ENCODE measurements around the gene YIF1A. TPM values are rescaled to one million over a fixed set of nuclear protein-coding genes. Genes with fewer than 3 reads are reported as not detected.

The YIF1A gene
- total RNA-seq, 4 donors from 2014 or later = 57.7 to 92.5 (median 85.4) TPM

DNA sequence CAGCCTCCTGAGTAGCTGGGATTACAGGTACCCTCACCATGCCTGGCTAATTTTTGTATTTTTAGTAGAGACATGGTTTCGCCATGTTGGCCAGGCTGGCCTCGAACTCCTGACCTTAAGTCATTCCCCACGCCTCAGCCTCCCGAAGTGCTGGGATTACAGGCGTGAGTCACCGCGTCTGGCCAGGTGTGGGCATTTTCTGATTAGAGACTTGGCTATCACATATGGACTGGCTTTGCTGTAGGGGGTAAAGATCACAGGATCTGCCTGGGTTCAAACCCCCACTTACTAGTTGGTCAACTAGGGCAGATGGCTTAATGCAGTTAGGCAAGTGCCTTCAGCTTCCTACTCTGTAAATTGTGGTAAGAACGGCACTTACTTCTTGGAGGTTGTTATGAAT is 21.4 kb upstream of the YIF1A start:
- no peak overlapping the region for H3K4me3 ChIP-seq
- H3K27ac ChIP-seq (replicated peaks in 1 of 4) = no peak overlapping the region
- intact Hi-C loops (cut with DNase I) = loop anchor here (2.0 to 5.0 kb wide), 2 partner anchors 18 to 77 kb away; no protein-coding TSS in a partner anchor
- H3K36me3 ChIP-seq = no peaks in the 10 kb centered on the region
- H3K4me1 ChIP-seq = peaks cover 18 to 39% (median 32%) of the 10 kb centered on the region in 4 donors
- no peaks in the 10 kb centered on the region for H3K9me3 ChIP-seq
- no peak for DNase-seq (ENCODE audit: extremely low spot score)
- no peaks in the 10 kb centered on the region for H3K27me3 ChIP-seq
- 88% methylated on average over 8 of the region's 8 CpGs for WGBS
- no peak for TF ChIP-seq EP300 (IDR thresholded peaks at IDR 0.05)
- TF ChIP-seq, protein P1, sequence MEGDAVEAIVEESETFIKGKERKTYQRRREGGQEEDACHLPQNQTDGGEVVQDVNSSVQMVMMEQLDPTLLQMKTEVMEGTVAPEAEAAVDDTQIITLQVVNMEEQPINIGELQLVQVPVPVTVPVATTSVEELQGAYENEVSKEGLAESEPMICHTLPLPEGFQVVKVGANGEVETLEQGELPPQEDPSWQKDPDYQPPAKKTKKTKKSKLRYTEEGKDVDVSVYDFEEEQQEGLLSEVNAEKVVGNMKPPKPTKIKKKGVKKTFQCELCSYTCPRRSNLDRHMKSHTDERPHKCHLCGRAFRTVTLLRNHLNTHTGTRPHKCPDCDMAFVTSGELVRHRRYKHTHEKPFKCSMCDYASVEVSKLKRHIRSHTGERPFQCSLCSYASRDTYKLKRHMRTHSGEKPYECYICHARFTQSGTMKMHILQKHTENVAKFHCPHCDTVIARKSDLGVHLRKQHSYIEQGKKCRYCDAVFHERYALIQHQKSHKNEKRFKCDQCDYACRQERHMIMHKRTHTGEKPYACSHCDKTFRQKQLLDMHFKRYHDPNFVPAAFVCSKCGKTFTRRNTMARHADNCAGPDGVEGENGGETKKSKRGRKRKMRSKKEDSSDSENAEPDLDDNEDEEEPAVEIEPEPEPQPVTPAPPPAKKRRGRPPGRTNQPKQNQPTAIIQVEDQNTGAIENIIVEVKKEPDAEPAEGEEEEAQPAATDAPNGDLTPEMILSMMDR (IDR thresholded peaks at IDR 0.05) = no peak
- no peak for TF ChIP-seq POLR2A (IDR thresholded peaks at IDR 0.05; ENCODE audit: low read depth)

DNA sequence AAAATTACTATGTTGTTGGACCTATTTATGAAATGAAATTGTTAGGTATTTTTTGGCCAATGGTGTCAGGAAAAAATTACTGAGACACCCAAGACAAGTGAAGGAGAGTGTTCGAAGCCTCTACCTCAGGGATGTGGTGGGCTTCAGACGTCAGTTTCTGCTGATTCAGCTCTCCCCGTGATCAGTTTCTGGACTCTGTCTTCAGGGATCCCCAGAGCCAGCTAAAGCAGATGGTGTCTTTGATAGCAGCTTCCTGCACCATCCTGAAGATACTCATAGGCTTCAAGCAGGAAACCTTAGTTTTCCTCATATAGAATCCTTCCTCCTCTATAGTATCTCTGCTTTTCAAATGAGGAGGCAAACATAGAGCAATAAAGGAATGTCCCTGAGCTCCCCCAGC is 20.5 kb upstream of the YIF1A start:
- H3K4me3 ChIP-seq = no peak overlapping the region
- 42% methylated on average over 3 of the region's 3 CpGs for WGBS
- H3K9me3 ChIP-seq = no peaks in the 10 kb centered on the region
- no peak overlapping the region for H3K27ac ChIP-seq (replicated peaks in 1 of 4)
- intact Hi-C loops (cut with DNase I) = no loop called here
- DNase-seq (ENCODE audit: extremely low spot score) = no peak
- no peaks in the 10 kb centered on the region for H3K27me3 ChIP-seq
- TF ChIP-seq, protein P1 (IDR thresholded peaks at IDR 0.05) = no peak
- TF ChIP-seq POLR2AphosphoS5 (IDR thresholded peaks at IDR 0.05) = no peak
- no peak for TF ChIP-seq EP300 (IDR thresholded peaks at IDR 0.05)
- no peak for TF ChIP-seq POLR2A (IDR thresholded peaks at IDR 0.05; ENCODE audit: low read depth)
- no peaks in the 10 kb centered on the region for H3K36me3 ChIP-seq
- peaks cover 16 to 31% (median 24%) of the 10 kb centered on the region in 4 donors for H3K4me1 ChIP-seq

DNA sequence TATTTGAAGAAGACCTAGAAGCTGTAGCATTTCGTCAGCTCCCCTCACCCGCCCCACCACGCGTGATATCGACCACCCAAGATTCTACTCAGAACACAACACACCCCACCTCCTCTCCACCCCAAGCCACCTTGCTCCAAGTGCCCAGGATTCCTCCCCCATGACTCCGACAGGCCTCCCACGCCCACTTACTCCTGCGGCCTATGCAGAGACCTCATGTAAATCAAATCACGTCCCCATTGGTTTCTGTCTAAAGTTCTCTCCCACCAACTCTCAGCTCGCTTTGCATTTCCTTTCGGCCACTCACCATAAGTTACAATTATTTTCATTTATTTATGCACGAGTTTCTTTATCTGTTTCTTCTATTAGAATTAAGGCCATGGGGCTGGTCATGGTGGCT is 13.7 kb upstream of the YIF1A start:
- Histone ChIP-seq H3K4me1 (no peaks in the 10 kb centered on the region), H3K4me3 (no peak overlapping the region), H3K9me3 (no peaks in the 10 kb centered on the region), H3K27ac (replicated peaks in 1 of 4) (no peak overlapping the region), H3K36me3 (no peaks in the 10 kb centered on the region), H3K27me3 (peaks cover 0 to 7% (median 0%) of the 10 kb centered on the region in 4 donors)
- no peak for DNase-seq (ENCODE audit: extremely low spot score)
- intact Hi-C loops (cut with DNase I) = no loop called here
- TF ChIP-seq, protein P1 (IDR thresholded peaks at IDR 0.05) = no peak
- TF ChIP-seq EP300 (IDR thresholded peaks at IDR 0.05) = no peak
- WGBS = 82% methylated on average over 12 of the region's 12 CpGs

DNA sequence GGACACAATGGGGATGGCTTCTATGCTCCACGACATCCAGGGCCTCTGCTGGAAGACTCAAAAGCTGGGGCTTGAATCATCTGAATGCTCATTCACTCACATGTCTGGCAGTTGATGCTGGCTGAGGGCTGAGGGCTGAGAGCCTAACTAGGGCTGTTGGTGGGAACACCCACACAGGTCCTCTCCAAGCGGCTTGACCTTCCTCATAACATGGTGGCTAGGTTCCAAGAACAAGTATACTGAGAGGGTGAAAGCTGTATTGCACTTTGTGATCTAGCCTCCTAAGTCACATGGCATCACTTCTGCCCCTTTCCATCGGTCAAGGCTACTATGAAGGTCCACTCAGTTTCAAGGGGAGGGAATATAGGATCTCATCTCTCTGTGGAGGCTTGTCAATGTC is 10.2 kb upstream of the YIF1A start:
- Histone ChIP-seq H3K27ac (replicated peaks in 1 of 4) (no peak overlapping the region), H3K9me3 (no peaks in the 10 kb centered on the region), H3K4me1 (no peaks in the 10 kb centered on the region), H3K27me3 (peaks cover 0 to 40% (median 0%) of the 10 kb centered on the region in 4 donors), H3K4me3 (no peak overlapping the region), H3K36me3 (no peaks in the 10 kb centered on the region)
- TF ChIP-seq EP300 (IDR thresholded peaks at IDR 0.05) = no peak
- TF ChIP-seq POLR2A (IDR thresholded peaks at IDR 0.05; ENCODE audit: low read depth) = no peak
- no peak for TF ChIP-seq POLR2AphosphoS5 (IDR thresholded peaks at IDR 0.05)
- TF ChIP-seq, protein P1 (IDR thresholded peaks at IDR 0.05) = no peak
- WGBS = 63% methylated on average over 3 of the region's 3 CpGs
- DNase-seq (ENCODE audit: extremely low spot score) = no peak
- intact Hi-C loops (cut with DNase I) = no loop called here

DNA sequence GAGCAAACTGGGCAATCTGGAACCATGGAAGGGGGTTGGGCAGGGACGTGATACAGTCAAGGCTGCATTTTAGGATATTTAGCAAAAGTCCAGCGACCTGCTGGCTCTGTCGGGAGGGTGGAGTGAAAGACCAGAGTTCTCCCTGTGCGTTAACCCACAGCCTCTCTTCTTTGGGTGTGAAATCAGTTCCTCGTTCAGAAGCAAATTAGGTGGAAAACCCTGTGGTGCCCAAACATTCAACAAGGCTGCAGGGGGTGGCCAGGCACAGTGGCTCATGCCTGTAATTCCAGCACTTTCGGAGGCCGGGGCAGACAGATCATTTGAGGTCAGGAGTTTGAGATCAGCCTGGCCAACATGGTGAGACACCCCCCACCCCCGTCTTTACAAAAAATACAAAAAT is 8.7 kb upstream of the YIF1A start:
- no peak for DNase-seq (ENCODE audit: extremely low spot score)
- H3K4me1 ChIP-seq = peaks cover 0 to 2% (median 0%) of the 10 kb centered on the region in 4 donors
- intact Hi-C loops (cut with DNase I) = no loop called here
- H3K36me3 ChIP-seq = no peaks in the 10 kb centered on the region
- H3K27ac ChIP-seq (replicated peaks in 1 of 4) = no peak overlapping the region
- 60% methylated on average over 8 of the region's 8 CpGs for WGBS
- TF ChIP-seq POLR2AphosphoS5 (IDR thresholded peaks at IDR 0.05) (no peak), POLR2A (IDR thresholded peaks at IDR 0.05; ENCODE audit: low read depth) (no peak), EP300 (IDR thresholded peaks at IDR 0.05) (no peak)
- TF ChIP-seq, protein P1 (IDR thresholded peaks at IDR 0.05) = no peak
- no peak overlapping the region for H3K4me3 ChIP-seq
- H3K9me3 ChIP-seq = no peaks in the 10 kb centered on the region
- peaks cover 0 to 56% (median 11%) of the 10 kb centered on the region in 4 donors for H3K27me3 ChIP-seq

Data from esophagus muscularis mucosa (tissue), 4 donors.